GM12874 (cell line): Measurements from ENCODE around the gene WAPL.

ENCODE experiments used
- TF ChIP-seq, protein P1 (sequence below): IDR thresholded peaks from 2 replicates; pipeline ENCODE4 v1.5.1; 2011; ENCODE audit warnings: low read depth, mild to moderate bottlenecking, control low read depth, low read length, moderate library complexity; ENCODE audit not compliant: insufficient read depth

The WAPL gene

DNA sequence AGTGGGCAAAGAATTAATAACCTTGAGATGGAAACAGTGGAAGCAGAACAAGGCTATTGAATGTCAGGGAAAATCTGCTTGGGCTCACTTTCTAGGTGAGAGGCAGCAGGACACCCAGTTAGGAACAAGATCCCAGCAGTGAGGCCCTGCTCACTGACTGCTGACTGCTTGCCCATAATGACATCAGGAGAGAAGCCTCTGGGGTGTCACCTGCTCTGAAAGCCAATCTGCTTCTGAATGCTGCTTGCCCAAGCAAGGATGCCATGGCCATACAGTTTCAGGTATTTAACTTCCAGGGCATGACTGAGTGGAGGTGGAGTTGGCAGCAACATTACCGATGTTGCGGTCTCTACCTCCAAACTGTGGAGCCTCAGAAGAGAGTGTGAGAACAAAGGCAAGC, 11.7 kb upstream of the WAPL start:
- TF ChIP-seq, protein P1, sequence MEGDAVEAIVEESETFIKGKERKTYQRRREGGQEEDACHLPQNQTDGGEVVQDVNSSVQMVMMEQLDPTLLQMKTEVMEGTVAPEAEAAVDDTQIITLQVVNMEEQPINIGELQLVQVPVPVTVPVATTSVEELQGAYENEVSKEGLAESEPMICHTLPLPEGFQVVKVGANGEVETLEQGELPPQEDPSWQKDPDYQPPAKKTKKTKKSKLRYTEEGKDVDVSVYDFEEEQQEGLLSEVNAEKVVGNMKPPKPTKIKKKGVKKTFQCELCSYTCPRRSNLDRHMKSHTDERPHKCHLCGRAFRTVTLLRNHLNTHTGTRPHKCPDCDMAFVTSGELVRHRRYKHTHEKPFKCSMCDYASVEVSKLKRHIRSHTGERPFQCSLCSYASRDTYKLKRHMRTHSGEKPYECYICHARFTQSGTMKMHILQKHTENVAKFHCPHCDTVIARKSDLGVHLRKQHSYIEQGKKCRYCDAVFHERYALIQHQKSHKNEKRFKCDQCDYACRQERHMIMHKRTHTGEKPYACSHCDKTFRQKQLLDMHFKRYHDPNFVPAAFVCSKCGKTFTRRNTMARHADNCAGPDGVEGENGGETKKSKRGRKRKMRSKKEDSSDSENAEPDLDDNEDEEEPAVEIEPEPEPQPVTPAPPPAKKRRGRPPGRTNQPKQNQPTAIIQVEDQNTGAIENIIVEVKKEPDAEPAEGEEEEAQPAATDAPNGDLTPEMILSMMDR = no peak

DNA sequence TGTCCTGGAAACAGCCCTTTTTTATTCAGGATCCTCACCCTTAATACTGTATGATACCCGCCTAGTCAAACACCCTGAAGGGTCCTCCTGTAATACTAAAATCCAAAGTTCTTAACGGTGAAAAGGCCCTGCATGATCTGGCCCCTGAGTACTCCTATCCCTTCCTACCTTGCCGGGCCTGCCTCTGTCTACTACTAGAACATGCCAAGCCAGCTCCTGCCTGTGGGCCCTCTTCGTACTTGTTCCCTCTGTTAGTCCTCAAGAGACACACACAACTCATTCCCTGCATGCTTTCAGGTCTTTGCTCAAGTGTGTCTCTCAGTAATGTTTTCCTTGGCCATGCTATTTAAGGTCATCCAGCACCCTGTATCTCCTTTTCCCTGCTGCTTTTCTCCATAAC, 5.0 kb upstream of the WAPL start:
- TF ChIP-seq, protein P1 = no peak

DNA sequence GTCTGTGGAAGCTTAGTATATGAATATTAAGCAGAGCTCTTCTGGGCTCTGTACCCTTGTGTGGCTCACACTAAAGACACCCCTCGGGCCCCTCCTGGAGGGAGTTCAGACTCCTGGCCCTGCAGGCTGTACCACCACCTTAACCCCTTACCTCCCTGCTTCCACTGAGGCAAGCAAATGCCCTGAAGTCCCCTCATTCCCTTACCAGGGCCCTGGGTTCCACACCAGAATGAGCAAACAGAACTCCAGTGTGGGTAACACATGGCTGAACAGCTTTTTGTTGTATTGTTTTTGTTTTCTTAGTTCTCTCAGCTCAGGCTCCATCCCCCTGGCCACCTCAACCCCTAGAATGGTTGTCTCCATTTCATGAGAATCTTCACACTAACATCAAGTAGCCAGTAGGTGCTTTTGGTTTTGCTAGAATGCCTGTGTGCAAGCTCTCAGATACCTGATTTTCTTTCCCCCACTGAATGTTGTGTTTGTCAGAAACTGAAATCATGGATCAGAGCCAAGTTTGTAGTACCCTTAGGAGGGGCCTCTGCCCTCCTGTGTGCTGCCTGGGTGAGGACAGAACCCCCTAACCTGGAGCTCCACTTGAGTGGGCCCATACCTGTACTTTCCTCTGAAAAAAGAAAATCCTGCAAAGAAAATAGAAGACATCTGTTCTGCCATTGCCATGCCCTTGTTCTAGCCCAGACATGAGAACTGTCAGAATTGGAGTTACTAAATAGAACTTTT, 2.8 kb upstream of the WAPL start:
- TF ChIP-seq, protein P1 = no peak

DNA sequence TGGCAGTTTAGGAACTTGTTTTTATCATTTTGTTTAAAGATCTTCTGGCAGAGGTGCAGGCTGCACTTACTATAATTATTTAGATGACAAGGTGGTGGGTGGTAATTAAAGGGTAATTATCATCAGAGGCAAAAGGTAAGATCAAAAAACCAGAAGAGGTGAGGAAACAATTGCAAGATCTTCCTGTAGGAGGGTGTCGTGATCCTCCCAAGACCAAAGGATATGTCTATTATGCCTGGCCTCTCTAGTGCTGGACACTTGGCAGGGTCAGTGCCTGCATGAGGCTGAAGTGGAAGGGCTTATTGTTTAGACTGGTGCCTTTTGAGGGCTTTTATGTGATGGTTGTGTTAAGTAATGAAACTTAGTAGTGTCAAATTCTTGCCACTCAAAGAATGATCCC, 1.8 kb upstream of the WAPL start:
- TF ChIP-seq, protein P1 = no peak

DNA sequence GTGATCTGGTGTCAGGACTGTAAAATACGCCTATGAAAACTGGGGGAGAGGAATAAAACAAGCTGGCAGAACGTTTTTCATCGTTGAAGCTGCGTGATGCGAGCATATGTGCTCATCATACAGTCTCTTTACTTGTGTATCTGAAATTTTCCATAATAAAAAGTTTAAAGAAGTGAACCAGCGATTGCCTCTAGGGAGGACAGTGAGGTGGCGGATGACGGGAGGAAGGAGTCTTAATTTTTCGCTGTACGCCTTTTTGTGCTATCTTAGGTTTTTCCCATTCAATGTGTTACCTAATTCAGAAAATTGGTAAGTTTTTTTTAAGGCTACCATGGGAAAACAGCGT, 891 bp upstream of the WAPL start:
- TF ChIP-seq, protein P1 = no peak

DNA sequence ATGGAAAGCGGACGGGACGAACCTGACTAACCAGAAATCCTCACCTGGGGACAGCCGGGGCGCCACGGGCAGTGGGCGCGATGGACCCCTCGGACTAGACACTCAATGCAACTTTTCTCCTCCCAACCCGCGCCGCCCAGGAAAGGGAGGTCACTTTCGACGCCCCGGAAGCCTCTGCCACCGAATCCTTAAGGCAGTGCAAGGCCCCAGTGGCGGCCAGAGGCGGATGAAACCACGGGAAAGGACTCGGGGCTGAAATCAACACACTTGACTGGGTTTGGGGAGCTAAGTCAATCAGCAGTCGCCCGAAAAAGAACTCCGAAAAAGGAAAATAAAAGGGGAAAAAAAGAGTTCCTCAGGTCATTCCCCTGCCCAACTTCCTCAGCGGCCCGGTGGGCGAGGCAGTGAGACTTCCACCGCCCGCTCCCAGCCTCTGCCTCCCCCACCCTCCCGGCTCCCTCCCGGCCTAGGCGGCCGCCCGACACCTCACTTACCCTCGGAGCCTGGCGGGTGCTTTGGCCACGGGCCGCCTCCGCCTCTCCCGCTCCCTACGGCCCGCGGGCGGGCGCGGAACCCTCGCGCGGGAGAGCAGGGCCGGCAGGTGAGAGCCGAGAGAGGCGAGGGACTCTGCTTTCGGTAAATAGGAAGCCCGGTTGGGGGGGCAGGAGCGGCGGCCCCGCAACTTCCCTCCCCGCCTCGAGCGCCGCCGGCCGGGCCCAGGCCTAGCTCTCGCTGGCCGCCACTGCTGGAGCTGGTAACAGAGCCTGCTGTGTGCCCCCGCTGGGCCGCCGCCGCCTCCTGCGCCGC, 518 bp downstream of the WAPL start:
- TF ChIP-seq, protein P1 = no peak

DNA sequence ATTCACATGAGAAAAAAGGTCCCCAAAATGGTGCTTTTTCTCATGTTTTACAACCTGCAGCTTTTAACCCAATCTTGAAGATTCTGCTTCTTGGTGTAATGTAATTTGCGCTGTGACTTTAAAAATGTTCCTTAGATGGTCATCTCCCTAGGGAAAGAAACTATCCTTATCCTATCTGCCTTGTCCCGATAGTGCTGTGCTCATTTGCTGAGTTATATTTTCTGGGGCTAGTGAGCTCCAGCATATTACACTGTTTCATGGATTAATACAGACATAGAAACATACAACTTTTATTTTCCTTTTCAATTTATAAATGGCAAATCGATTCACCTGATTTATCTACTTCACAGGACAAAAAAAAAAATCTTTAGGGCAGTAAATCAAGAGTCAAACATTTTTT, 2.8 kb downstream of the WAPL start:
- TF ChIP-seq, protein P1 = no peak
